ENCODE data around the gene RNF150. TPM values are rescaled to one million over a fixed set of nuclear protein-coding genes. Genes with fewer than 3 reads are reported as not detected.

RNF150 gene
- total RNA-seq, 1 experiment from 2014 or later = 2.7 TPM

GRCh38 chr4:140928880-140929279 lies 204.4 kb downstream of the RNF150 start:
- Histone ChIP-seq H3K4me1 (ENCODE audit: insufficient read depth, low read length, poor library complexity, severe bottlenecking) (no peaks in the 10 kb centered on the region), H3K4me3 (ENCODE audit: low read depth, low read length, poor library complexity, severe bottlenecking) (no peak overlapping the region), H3K36me3 (ENCODE audit: insufficient read depth, low read length, poor library complexity, severe bottlenecking) (no peaks in the 10 kb centered on the region), H3K27ac (ENCODE audit: low read depth, low read length, poor library complexity, severe bottlenecking) (no peak overlapping the region), H3K27me3 (replicated peaks; ENCODE audit: insufficient read depth, low read depth, low read length, poor library complexity) (no peaks in the 10 kb centered on the region), H3K9me3 (ENCODE audit: low read depth, low read length, poor library complexity, severe bottlenecking) (no peaks in the 10 kb centered on the region)
- DNase-seq (ENCODE audit: low spot score) = no peak
- ChIA-PET CTCF (no interaction called here), POLR2A (ENCODE audit: low non-redundant PET) (no interaction called here)
- intact Hi-C loops (cut with micrococcal nuclease; ENCODE audit: unreplicated experiment) = no loop called here
- no TSS peak for BruUV-seq (replicated peaks)
- no peak for TF ChIP-seq CTCF (conservative IDR thresholded peaks at IDR 0.05; ENCODE audit: low read depth, low read length)
- no peak for TF ChIP-seq EZH2 (IDR thresholded peaks at IDR 0.05; ENCODE audit: borderline replicate concordance, low read depth, low read length, poor library complexity, severe bottlenecking)

DNA sequence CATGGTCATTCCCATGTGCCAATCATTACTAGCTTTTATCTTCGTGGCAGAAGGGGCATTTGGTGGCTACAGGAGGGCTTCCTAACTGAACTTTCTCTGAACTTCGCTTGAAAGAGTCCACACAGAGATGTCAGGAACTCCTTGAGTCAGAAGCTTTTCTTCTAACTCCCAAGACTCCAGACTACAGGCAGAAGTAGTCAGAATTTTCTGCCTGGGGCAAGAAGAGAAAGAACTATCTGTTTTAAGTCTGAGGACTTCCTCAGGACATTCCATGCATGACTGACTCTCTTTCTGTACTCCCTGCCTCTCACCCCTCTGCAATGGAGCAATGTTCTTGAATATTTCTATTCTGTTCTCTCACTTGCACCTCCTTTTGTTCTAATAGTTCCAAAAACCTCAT lies 206.6 kb downstream of the RNF150 start:
- intact Hi-C loops (cut with micrococcal nuclease; ENCODE audit: unreplicated experiment) = no loop called here
- CTCF ChIA-PET = no interaction called here
- H3K27ac ChIP-seq (ENCODE audit: low read depth, low read length, poor library complexity, severe bottlenecking) = no peak overlapping the region

DNA sequence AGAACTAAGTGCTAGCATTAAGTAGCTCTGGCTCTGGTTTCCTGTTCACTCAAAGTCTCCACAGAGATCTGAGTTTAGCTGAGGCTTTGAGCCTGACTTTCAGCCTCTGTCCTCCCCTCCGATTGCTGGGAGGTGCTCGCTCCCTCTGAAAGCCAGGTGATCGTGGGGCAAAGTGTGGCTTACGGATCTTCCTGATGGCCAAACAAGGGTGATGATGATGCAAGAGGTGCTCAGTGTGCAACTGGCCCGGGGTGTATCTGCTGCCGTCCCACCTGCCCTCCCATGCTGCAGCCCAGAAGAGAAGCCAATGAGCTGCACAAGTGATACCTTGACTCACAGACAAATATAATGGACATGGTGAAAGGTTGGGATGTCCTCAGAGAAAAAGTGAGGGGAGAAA lies 207.9 kb downstream of the RNF150 start:
- Histone ChIP-seq H3K27ac (ENCODE audit: low read depth, low read length, poor library complexity, severe bottlenecking) (no peak overlapping the region), H3K4me1 (ENCODE audit: insufficient read depth, low read length, poor library complexity, severe bottlenecking) (no peaks in the 10 kb centered on the region), H3K27me3 (replicated peaks; ENCODE audit: insufficient read depth, low read depth, low read length, poor library complexity) (no peaks in the 10 kb centered on the region), H3K4me3 (ENCODE audit: low read depth, low read length, poor library complexity, severe bottlenecking) (no peak overlapping the region), H3K36me3 (ENCODE audit: insufficient read depth, low read length, poor library complexity, severe bottlenecking) (no peaks in the 10 kb centered on the region), H3K9me3 (ENCODE audit: low read depth, low read length, poor library complexity, severe bottlenecking) (no peaks in the 10 kb centered on the region)
- TF ChIP-seq EZH2 (IDR thresholded peaks at IDR 0.05; ENCODE audit: borderline replicate concordance, low read depth, low read length, poor library complexity, severe bottlenecking) (no peak), CTCF (conservative IDR thresholded peaks at IDR 0.05; ENCODE audit: low read depth, low read length) (no peak)
- ChIA-PET CTCF (no interaction called here), POLR2A (ENCODE audit: low non-redundant PET) (no interaction called here)
- no TSS peak for BruUV-seq (replicated peaks)
- intact Hi-C loops (cut with micrococcal nuclease; ENCODE audit: unreplicated experiment) = no loop called here
- no peak for DNase-seq (ENCODE audit: low spot score)

More for the DNA sequence above, 206.6 kb downstream of the RNF150 start:
- H3K4me3 ChIP-seq (ENCODE audit: low read depth, low read length, poor library complexity, severe bottlenecking) = no peak overlapping the region
- TF ChIP-seq CTCF (conservative IDR thresholded peaks at IDR 0.05; ENCODE audit: low read depth, low read length) (no peak), EZH2 (IDR thresholded peaks at IDR 0.05; ENCODE audit: borderline replicate concordance, low read depth, low read length, poor library complexity, severe bottlenecking) (no peak)
- no peaks in the 10 kb centered on the region for H3K9me3 ChIP-seq (ENCODE audit: low read depth, low read length, poor library complexity, severe bottlenecking)
- H3K4me1 ChIP-seq (ENCODE audit: insufficient read depth, low read length, poor library complexity, severe bottlenecking) = no peaks in the 10 kb centered on the region
- H3K27me3 ChIP-seq (replicated peaks; ENCODE audit: insufficient read depth, low read depth, low read length, poor library complexity) = no peaks in the 10 kb centered on the region
- BruUV-seq (replicated peaks) = no TSS peak
- no peaks in the 10 kb centered on the region for H3K36me3 ChIP-seq (ENCODE audit: insufficient read depth, low read length, poor library complexity, severe bottlenecking)
- DNase-seq (ENCODE audit: low spot score) = no peak
- POLR2A ChIA-PET (ENCODE audit: low non-redundant PET) = no interaction called here

All from A673 (cell line).